Endothelial cell of umbilical vein (primary cell): Measurements from ENCODE around the gene RPL9. TPM values are rescaled to one million over a fixed set of nuclear protein-coding genes. Genes with fewer than 3 reads are reported as not detected.

Experiments used
- BruUV-seq: library from RNA; stranded (reverse); fragments of 400-500 nt; replicated peaks from 2 replicates; lab custom pipeline; 2021; lab: Mats Ljungman, UMichigan
- CTCF ChIA-PET: fragments of 300-600, 350-600 bp; sonication (Branson Sonifier 250); formaldehyde crosslinking; loops from one replicate; lab custom pipeline; 2021; ENCODE audit warnings: antibody characterized with exemption, inconsistent platforms; lab: Charles Lee
- POLR2A ChIA-PET: fragments of 300-600, 350-600 bp; sonication (Branson Sonifier 250); formaldehyde crosslinking; loops from one replicate; lab custom pipeline; 2021; ENCODE audit warnings: antibody characterized with exemption, inconsistent platforms; lab: Charles Lee
- DNase-seq: peaks from one replicate; pipeline ENCODE4 v3.0.0-alpha.2; 2011; ENCODE audit warnings: low read depth, low spot score
- FAIRE-seq: peaks from 2 replicates; lab custom pipeline; 2011; peaks lifted over from hg19 to GRCh38; lab: Jason Lieb, UNC
- H2AFZ ChIP-seq: 2 replicates; pipeline ENCODE4 v1.6.0; 2012; ENCODE audit warnings: low read depth, low read length, control low read depth, inconsistent platforms
- H3K27ac ChIP-seq: 2 replicates; pipeline ENCODE4 v1.5.1; 2011; ENCODE audit warnings: low read depth, mild to moderate bottlenecking, control low read depth, low read length, moderate library complexity; ENCODE audit not compliant: insufficient read depth
- H3K27me3 ChIP-seq, 2 experiments: 2 replicates each; pipeline versions ENCODE4 v1.6.0 to v1.6.1; 2011; ENCODE audit warnings: low read length in 2 of 2, mixed read lengths in 1 of 2; ENCODE audit not compliant: control insufficient read depth in 2 of 2, insufficient read depth in 2 of 2
- H3K36me3 ChIP-seq, 2 experiments: 2 replicates in 1 of 2; 3 replicates in 1 of 2; pipeline ENCODE4 v1.5.1; 2011; ENCODE audit warnings: low read length in 2 of 2, mild to moderate bottlenecking in 1 of 2, moderate library complexity in 1 of 2; ENCODE audit not compliant: control insufficient read depth in 2 of 2, insufficient read depth in 2 of 2; ENCODE audit errors: extremely low read depth in 1 of 2
- H3K4me1 ChIP-seq: 3 replicates; pipeline ENCODE4 v1.5.1; 2011; ENCODE audit warnings: mild to moderate bottlenecking, low read length; ENCODE audit not compliant: control insufficient read depth, insufficient read depth; ENCODE audit errors: extremely low read depth
- H3K4me2 ChIP-seq: 2 replicates; pipeline ENCODE4 v1.6.1; 2011; ENCODE audit warnings: low read length, control low read depth, mixed read lengths; ENCODE audit not compliant: insufficient read depth
- H3K4me3 ChIP-seq, 3 experiments: fragments of 200-600 bp in 1 of 3; sonication (generic), shearing (Covaris generic) in 1 of 3; replicated peaks in 1 of 3; 2 replicates each; pipeline ENCODE4 v1.5.1; 2011 to 2016; ENCODE audit warnings: control low read depth in 3 of 3, low read length in 3 of 3, mild to moderate bottlenecking in 2 of 3, inconsistent platforms in 1 of 3, low read depth in 1 of 3, moderate library complexity in 1 of 3; ENCODE audit not compliant: insufficient read depth in 1 of 3
- H3K79me2 ChIP-seq: 2 replicates; pipeline ENCODE4 v1.6.0; 2012; ENCODE audit warnings: low read length, inconsistent platforms; ENCODE audit not compliant: control insufficient read depth, insufficient read depth
- H3K9ac ChIP-seq: replicated peaks from 2 replicates; pipeline ENCODE3; 2011; ENCODE audit warnings: low read length, control low read depth; ENCODE audit not compliant: insufficient read depth; ENCODE audit errors: extremely low read depth
- H3K9me1 ChIP-seq: replicated peaks from 3 replicates; pipeline ENCODE4 v1.6.0; 2011; ENCODE audit warnings: mild to moderate bottlenecking, low read length; ENCODE audit not compliant: control insufficient read depth, insufficient read depth; ENCODE audit errors: extremely low read depth
- H3K9me3 ChIP-seq: replicated peaks from 2 replicates; pipeline ENCODE4 v1.5.1; 2012; ENCODE audit warnings: low read length, inconsistent platforms; ENCODE audit not compliant: control insufficient read depth, insufficient read depth
- H4K20me1 ChIP-seq: replicated peaks from 2 replicates; pipeline ENCODE3; 2011; ENCODE audit warnings: mild to moderate bottlenecking, low read length; ENCODE audit not compliant: control insufficient read depth, insufficient read depth; ENCODE audit errors: extremely low read depth
- EZH2 ChIP-seq: IDR thresholded peaks from 2 replicates; pipeline ENCODE4 v1.6.1; 2012; ENCODE audit warnings: borderline replicate concordance, low read depth, mild to moderate bottlenecking, moderate library complexity, low read length, inconsistent platforms; ENCODE audit not compliant: severe bottlenecking
- FOS ChIP-seq: IDR thresholded peaks from 2 replicates; pipeline ENCODE4 v1.6.1; 2011; ENCODE audit warnings: mild to moderate bottlenecking, low read length, moderate library complexity, borderline replicate concordance; ENCODE audit not compliant: insufficient read depth
- GATA2 ChIP-seq: IDR thresholded peaks from 2 replicates; pipeline ENCODE4 v1.7.0; 2011; ENCODE audit warnings: low read depth, mild to moderate bottlenecking, moderate library complexity, mixed read lengths, low read length; ENCODE audit not compliant: insufficient read length, insufficient read depth
- JUN ChIP-seq: IDR thresholded peaks from 2 replicates; pipeline ENCODE4 v1.6.1; 2011; ENCODE audit warnings: borderline replicate concordance, low read depth; ENCODE audit not compliant: insufficient read length, insufficient read depth
- MAX ChIP-seq: IDR thresholded peaks from 2 replicates; pipeline ENCODE4 v1.6.1; 2011; ENCODE audit not compliant: insufficient read depth, insufficient read length
- MYC ChIP-seq: IDR thresholded peaks from one replicate; pipeline ENCODE4 v1.6.1; 2011; ENCODE audit warnings: mild to moderate bottlenecking, low read depth, low read length
- POLR2A ChIP-seq: IDR thresholded peaks from 2 replicates; pipeline ENCODE4 v1.6.1; 2012; ENCODE audit warnings: low read depth, mild to moderate bottlenecking, control low read depth, low read length
- POLR2AphosphoS5 ChIP-seq: IDR thresholded peaks from 2 replicates; pipeline ENCODE4 v1.6.1; 2012; ENCODE audit warnings: low read depth, mild to moderate bottlenecking, control low read depth, low read length, moderate library complexity; ENCODE audit not compliant: insufficient read depth
- dilution Hi-C: fragments of 300-500 bp; cut with MboI; formaldehyde crosslinking; loops from one replicate; pipeline ENCODE4 v1.15.0; 2019; ENCODE audit warnings: low sequenced_read_pairs; ENCODE audit not compliant: extremely low pct_ligation_motif_present
- intact Hi-C: fragments of 100-400 bp; cut with micrococcal nuclease; formaldehyde crosslinking; loops from one replicate; pipeline ENCODE4 v1.10.0; 2022
- polyA plus RNA-seq, 4 experiments: library from polyadenylated mRNA; depleted of rRNA in 3 of 4; stranded (reverse) in 3 of 4; unstranded in 1 of 4; fragments of >200 nt; gene quantifications; 2 replicates each; pipeline versions ENCODE4 v1.2.1 to v1.2.3, GENCODE V29; 2011 to 2012; ENCODE audit warnings: missing spikeins in 1 of 4
- total RNA-seq: library from RNA; stranded (reverse); gene quantifications from 2 replicates; pipeline ENCODE4 v1.2.3, GENCODE V29; 2021
- TF ChIP-seq, protein P1 (sequence below), 2 donors: IDR thresholded peaks; 1 replicate in 1 of 2; 2 replicates in 1 of 2; pipeline ENCODE4 v1.5.1; 2011; ENCODE audit warnings: low read length in 2 of 2, mild to moderate bottlenecking in 2 of 2, moderate library complexity in 2 of 2, control low read depth in 1 of 2, inconsistent platforms in 1 of 2, low read depth in 1 of 2; ENCODE audit not compliant: insufficient read depth in 1 of 2; ENCODE audit errors: extremely low read depth in 1 of 2

RPL9 gene
- total and polyA plus RNA-seq, 2 donors (not counting 3 experiments of a cell fraction or from before 2014, with no cell fraction given) = 963 to 1,186 TPM

GRCh38 chr4:39480251-39480650, 21.5 kb upstream of the RPL9 start:
- Histone ChIP-seq H3K9me1 (no peaks in the 10 kb centered on the region), H3K27me3 (no peaks in the 10 kb centered on the region), H3K9me3 (no peaks in the 10 kb centered on the region), H3K79me2 (no peaks in the 10 kb centered on the region), H3K4me3 (no peak overlapping the region), H2AFZ (no peak overlapping the region), H3K4me1 (no peaks in the 10 kb centered on the region), H4K20me1 (no peaks in the 10 kb centered on the region), H3K4me2 (no peak overlapping the region), H3K27ac (no peak overlapping the region), H3K9ac (no peak overlapping the region), H3K36me3 (no peaks in the 10 kb centered on the region)
- BruUV-seq = no TSS peak
- no peak for DNase-seq
- ChIA-PET CTCF (interaction anchor here (0.7 to 2.2 kb wide), 2 partner anchors 8 to 11 kb away, joined by 3 to 14 read pairs; no protein-coding TSS in a partner anchor), POLR2A (no interaction called here)
- intact Hi-C loops = no loop called here
- no peak for TF ChIP-seq FOS
- no peak for TF ChIP-seq POLR2A
- no peak for TF ChIP-seq JUN
- no peak for TF ChIP-seq POLR2AphosphoS5
- no peak for TF ChIP-seq GATA2
- FAIRE-seq = no peak
- dilution Hi-C loops = no loop called here

GRCh38 chr4:39476187-39476895, 17.6 kb upstream of the RPL9 start:
- TF ChIP-seq MYC = no peak
- no peak for TF ChIP-seq EZH2
- TF ChIP-seq GATA2 = no peak
- no peak for TF ChIP-seq MAX
- no peak for TF ChIP-seq POLR2AphosphoS5
- TF ChIP-seq, protein P1, sequence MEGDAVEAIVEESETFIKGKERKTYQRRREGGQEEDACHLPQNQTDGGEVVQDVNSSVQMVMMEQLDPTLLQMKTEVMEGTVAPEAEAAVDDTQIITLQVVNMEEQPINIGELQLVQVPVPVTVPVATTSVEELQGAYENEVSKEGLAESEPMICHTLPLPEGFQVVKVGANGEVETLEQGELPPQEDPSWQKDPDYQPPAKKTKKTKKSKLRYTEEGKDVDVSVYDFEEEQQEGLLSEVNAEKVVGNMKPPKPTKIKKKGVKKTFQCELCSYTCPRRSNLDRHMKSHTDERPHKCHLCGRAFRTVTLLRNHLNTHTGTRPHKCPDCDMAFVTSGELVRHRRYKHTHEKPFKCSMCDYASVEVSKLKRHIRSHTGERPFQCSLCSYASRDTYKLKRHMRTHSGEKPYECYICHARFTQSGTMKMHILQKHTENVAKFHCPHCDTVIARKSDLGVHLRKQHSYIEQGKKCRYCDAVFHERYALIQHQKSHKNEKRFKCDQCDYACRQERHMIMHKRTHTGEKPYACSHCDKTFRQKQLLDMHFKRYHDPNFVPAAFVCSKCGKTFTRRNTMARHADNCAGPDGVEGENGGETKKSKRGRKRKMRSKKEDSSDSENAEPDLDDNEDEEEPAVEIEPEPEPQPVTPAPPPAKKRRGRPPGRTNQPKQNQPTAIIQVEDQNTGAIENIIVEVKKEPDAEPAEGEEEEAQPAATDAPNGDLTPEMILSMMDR (IDR thresholded peaks at IDR 0.05; ENCODE audit: extremely low read depth in 1 of 2, insufficient read depth in 1 of 2, low read depth in 1 of 2, low read length in 2 of 2) = no peak
- no peak for TF ChIP-seq FOS
- dilution Hi-C loops = no loop called here
- Histone ChIP-seq H3K4me1 (no peaks in the 10 kb centered on the region), H3K36me3 (no peaks in the 10 kb centered on the region), H3K9me3 (no peaks in the 10 kb centered on the region), H3K27me3 (no peaks in the 10 kb centered on the region), H3K79me2 (no peaks in the 10 kb centered on the region), H3K9me1 (no peaks in the 10 kb centered on the region), H3K4me3 (no peak overlapping the region), H3K9ac (no peak overlapping the region), H3K27ac (no peak overlapping the region), H4K20me1 (no peaks in the 10 kb centered on the region), H2AFZ (no peak overlapping the region), H3K4me2 (no peak overlapping the region)
- DNase-seq (no peak), FAIRE-seq (no peak)
- no TSS peak for BruUV-seq
- ChIA-PET POLR2A (no interaction called here), CTCF (no interaction called here)
- intact Hi-C loops = no loop called here
